Measurements from ENCODE around the gene TSSC4.

DNA sequence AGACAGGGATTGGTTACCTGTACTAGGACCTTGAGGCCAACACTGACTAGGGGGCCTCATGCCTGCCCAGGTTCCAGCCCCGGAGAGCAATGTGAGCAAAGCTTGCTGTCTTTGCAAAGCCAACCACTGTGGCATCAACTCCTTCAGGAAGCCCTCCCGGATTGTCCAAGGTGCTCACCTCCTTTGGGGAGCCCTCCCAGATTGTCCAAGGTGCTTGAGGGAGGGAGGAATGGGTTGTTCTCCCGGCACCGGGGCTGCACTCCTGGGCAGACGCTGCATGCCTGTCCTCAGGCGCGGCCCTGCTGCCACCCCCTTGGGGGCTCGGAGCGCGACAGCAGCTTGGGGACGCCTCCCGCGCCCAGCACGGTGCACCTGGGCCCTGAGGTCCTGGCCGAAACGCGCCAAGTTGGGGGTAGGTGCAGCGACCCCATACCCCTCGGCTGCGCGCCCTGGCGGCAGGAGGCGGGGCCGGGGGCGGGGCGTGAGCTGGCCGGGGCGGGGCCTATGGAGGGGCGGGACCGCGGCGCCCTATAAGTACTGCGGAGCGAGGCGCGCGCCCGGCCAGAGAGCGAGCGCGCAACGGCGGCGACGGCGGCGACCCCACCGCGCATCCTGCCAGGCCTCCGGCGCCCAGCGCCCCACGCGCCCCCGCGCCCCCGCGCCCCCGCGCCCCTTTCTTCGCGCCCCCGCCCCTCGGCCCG, 23.6 kb upstream of the TSSC4 start, which contains the start of gene CD81:
- TF ChIP-seq EZH2 (IDR thresholded peaks at IDR 0.05; ENCODE audit: insufficient read depth, low read length) = no peak
- TF ChIP-seq, protein P1, sequence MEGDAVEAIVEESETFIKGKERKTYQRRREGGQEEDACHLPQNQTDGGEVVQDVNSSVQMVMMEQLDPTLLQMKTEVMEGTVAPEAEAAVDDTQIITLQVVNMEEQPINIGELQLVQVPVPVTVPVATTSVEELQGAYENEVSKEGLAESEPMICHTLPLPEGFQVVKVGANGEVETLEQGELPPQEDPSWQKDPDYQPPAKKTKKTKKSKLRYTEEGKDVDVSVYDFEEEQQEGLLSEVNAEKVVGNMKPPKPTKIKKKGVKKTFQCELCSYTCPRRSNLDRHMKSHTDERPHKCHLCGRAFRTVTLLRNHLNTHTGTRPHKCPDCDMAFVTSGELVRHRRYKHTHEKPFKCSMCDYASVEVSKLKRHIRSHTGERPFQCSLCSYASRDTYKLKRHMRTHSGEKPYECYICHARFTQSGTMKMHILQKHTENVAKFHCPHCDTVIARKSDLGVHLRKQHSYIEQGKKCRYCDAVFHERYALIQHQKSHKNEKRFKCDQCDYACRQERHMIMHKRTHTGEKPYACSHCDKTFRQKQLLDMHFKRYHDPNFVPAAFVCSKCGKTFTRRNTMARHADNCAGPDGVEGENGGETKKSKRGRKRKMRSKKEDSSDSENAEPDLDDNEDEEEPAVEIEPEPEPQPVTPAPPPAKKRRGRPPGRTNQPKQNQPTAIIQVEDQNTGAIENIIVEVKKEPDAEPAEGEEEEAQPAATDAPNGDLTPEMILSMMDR (IDR thresholded peaks at IDR 0.05; ENCODE audit: insufficient read depth, low read depth, low read length) = no peak
